Lung (tissue), 12 donors: Measurements from ENCODE around the gene STC2. TPM values are rescaled to one million over a fixed set of nuclear protein-coding genes. Genes with fewer than 3 reads are reported as not detected.
"Not testable (repeated sequence)": the region's sequence is repeated elsewhere in the genome, so short reads cannot be mapped to it uniquely, and the experiment has no call there.

Experiments used
- ATAC-seq: fragments of 200-7000 bp; cut with Tn5 transposase; one replicate; pipeline ENCODE4 v1.9.1; 2020; ENCODE audit warnings: moderate number of reproducible peaks; ENCODE audit not compliant: insufficient read depth, low FRiP score
- DNase-seq, 3 donors: peaks; one replicate each; pipeline ENCODE4 v3.0.0-alpha.2; 2013 to 2017
- H3K27ac ChIP-seq, 2 donors: one replicate each; pipeline ENCODE4 v1.5.1; 2013; ENCODE audit warnings: mild to moderate bottlenecking in 2 of 2, moderate library complexity in 2 of 2, control low read depth in 1 of 2, inconsistent platforms in 1 of 2, low read depth in 1 of 2, low read length in 1 of 2
- H3K27me3 ChIP-seq, 3 donors: one replicate each; pipeline ENCODE4 v1.5.1; 2013; ENCODE audit warnings: low read length in 2 of 3; ENCODE audit not compliant: control insufficient read depth in 3 of 3, insufficient read depth in 3 of 3
- H3K36me3 ChIP-seq, 4 donors: one replicate each; pipeline ENCODE4 v1.5.1; 2013; ENCODE audit warnings: low read length in 4 of 4, mild to moderate bottlenecking in 1 of 4, moderate library complexity in 1 of 4; ENCODE audit not compliant: control insufficient read depth in 4 of 4, insufficient read depth in 4 of 4
- H3K4me1 ChIP-seq, 5 donors: one replicate each; pipeline ENCODE4 v1.5.1; 2013; ENCODE audit warnings: low read length in 5 of 5, mild to moderate bottlenecking in 2 of 5, moderate library complexity in 1 of 5; ENCODE audit not compliant: control insufficient read depth in 5 of 5, insufficient read depth in 5 of 5
- H3K4me3 ChIP-seq: one replicate; pipeline ENCODE4 v1.5.1; 2013; ENCODE audit warnings: mild to moderate bottlenecking, control low read depth, moderate library complexity
- H3K9ac ChIP-seq, 2 donors: one replicate each; pipeline ENCODE4 v1.5.1; 2013; ENCODE audit warnings: low read length in 2 of 2, control low read depth in 1 of 2; ENCODE audit not compliant: insufficient read depth in 1 of 2
- H3K9me3 ChIP-seq, 4 donors: one replicate each; pipeline ENCODE4 v1.5.1; 2013; ENCODE audit warnings: low read length in 3 of 4, mild to moderate bottlenecking in 1 of 4, moderate library complexity in 1 of 4; ENCODE audit not compliant: control insufficient read depth in 4 of 4, insufficient read depth in 3 of 4
- CTCF ChIP-seq: IDR thresholded peaks from 2 replicates; pipeline ENCODE4 v1.5.1; 2012; ENCODE audit warnings: mild to moderate bottlenecking; ENCODE audit errors: control extremely low read depth, extremely low read depth
- WGBS, 2 donors: extraction: QIAGEN DNeasy Blood & Tissue Kit; methylation state at CpG; one replicate each; pipeline ENCODE4 v1.1.7; 2013; 5-methylcytosine and 5-hydroxymethylcytosine counted together
- polyA plus RNA-seq, 2 donors: library from polyadenylated mRNA; stranded (reverse); fragments of 200-250 nt; gene quantifications; one replicate each; pipeline ENCODE4 v1.2.1, GENCODE V29; 2013
- total RNA-seq, 2 donors: library from RNA; depleted of rRNA in 1 of 2; stranded (reverse); fragments of >200 nt in 1 of 2; gene quantifications; one replicate each; pipeline ENCODE4 v1.2.1, GENCODE V29; 2014 to 2021
- donor health status: control.
- donor health status: control.
- donor health status: Bipolar disorder and iron deficiency.
- donor health status: healthy.
- donor health status: DM: yes; HTN: yes; CAD: no.

Gene STC2
- total and polyA plus RNA-seq, 4 donors: 3.1 to 18.1 (median 8.4) TPM

GRCh38 chr5:173288632-173289031 lies 39.6 kb downstream of the STC2 start:
- ATAC-seq (no peak), DNase-seq (no peak)
- peaks cover 4 to 23% (median 14%) of the 10 kb centered on the region in 3 donors for H3K27me3 ChIP-seq
- WGBS, 2 donors: 80 to 86% methylated on average over 4 of the region's 4 CpGs
- H3K9me3 ChIP-seq: peaks cover 0 to 4% (median 0%) of the 10 kb centered on the region in 4 donors
- no peaks in the 10 kb centered on the region for H3K36me3 ChIP-seq
- H3K4me1 ChIP-seq: peaks cover 0 to 8% (median 0%) of the 10 kb centered on the region in 5 donors
- H3K27ac ChIP-seq: no peak overlapping the region
- no peak for TF ChIP-seq CTCF
- no peak overlapping the region for H3K9ac ChIP-seq
- H3K4me3 ChIP-seq: no peak overlapping the region

- H3K27ac ChIP-seq: no peak overlapping the region
- H3K4me3 ChIP-seq: no peak overlapping the region
- H3K9me3 ChIP-seq: peaks cover 0 to 5% (median 0%) of the 10 kb centered on the region in 4 donors
- TF ChIP-seq CTCF: no peak
- DNase-seq (no peak), ATAC-seq (no peak)
- H3K9ac ChIP-seq: no peak overlapping the region
- WGBS, 2 donors: 45 to 62% methylated on average over 7 of the region's 7 CpGs
- H3K4me1 ChIP-seq: peaks cover 0 to 12% (median 0%) of the 10 kb centered on the region in 5 donors
- no peaks in the 10 kb centered on the region for H3K36me3 ChIP-seq
- peaks cover 4 to 26% (median 11%) of the 10 kb centered on the region in 3 donors for H3K27me3 ChIP-seq
Measured at GRCh38 chr5:173287086-173287485, 41.1 kb downstream of the STC2 start.

- not testable (repeated sequence) for DNase-seq, H3K4me3 ChIP-seq, ATAC-seq, H3K27ac ChIP-seq, H3K4me1 ChIP-seq, H3K9me3 ChIP-seq, H3K36me3 ChIP-seq, H3K9ac ChIP-seq
- H3K27me3 ChIP-seq: peaks cover 4 to 25% (median 17%) of the 10 kb centered on the region in 3 donors
- WGBS, 2 donors: 95 to 97% methylated on average over 4 of the region's 4 CpGs
Measured at GRCh38 chr5:173284343-173284958, 43.8 kb downstream of the STC2 start.

GRCh38 chr5:173283318-173284288 lies 44.6 kb downstream of the STC2 start:
- no peak overlapping the region for H3K27ac ChIP-seq
- DNase-seq (peak; percentile 66 to 76 (median 76)), ATAC-seq (peak; percentile 90)
- WGBS, 2 donors: 3% methylated on average over 45 of the region's 45 CpGs
- H3K9ac ChIP-seq: peak overlapping the region in 1 of 2 donors; percentile 19
- no peak overlapping the region for H3K4me3 ChIP-seq
- H3K36me3 ChIP-seq: no peaks in the 10 kb centered on the region
- peaks cover 0 to 4% (median 0%) of the 10 kb centered on the region in 5 donors for H3K4me1 ChIP-seq
- peaks cover 0 to 22% (median 15%) of the 10 kb centered on the region in 3 donors for H3K27me3 ChIP-seq
- H3K9me3 ChIP-seq: peaks cover 0 to 7% (median 0%) of the 10 kb centered on the region in 4 donors
- TF ChIP-seq CTCF: peak; percentile 27
